Stomach smooth muscle (tissue), 2 donors: ENCODE results near the gene FAM53B.
"Not testable (repeated sequence)": the region's sequence is repeated elsewhere in the genome, so short reads cannot be mapped to it uniquely, and the experiment has no call there.

Source experiments
- H3K27ac ChIP-seq: one replicate; pipeline ENCODE4 v1.7.0; 2013; ENCODE audit warnings: mild to moderate bottlenecking, low read length, inconsistent platforms
- H3K27me3 ChIP-seq, 2 donors: one replicate each; pipeline ENCODE4 v1.7.0; 2013; ENCODE audit warnings: low read length in 2 of 2; ENCODE audit not compliant: insufficient read depth in 2 of 2, control insufficient read depth in 1 of 2
- H3K36me3 ChIP-seq, 2 donors: one replicate each; pipeline ENCODE4 v1.7.0; 2013; ENCODE audit warnings: low read length in 2 of 2; ENCODE audit not compliant: control insufficient read depth in 2 of 2, insufficient read depth in 2 of 2
- H3K4me1 ChIP-seq: one replicate; pipeline ENCODE4 v1.7.0; 2013; ENCODE audit warnings: low read length; ENCODE audit not compliant: control insufficient read depth, insufficient read depth
- H3K4me3 ChIP-seq, 2 donors: one replicate each; pipeline ENCODE4 v1.7.0; 2013; ENCODE audit warnings: low read length in 2 of 2
- H3K9ac ChIP-seq, 2 donors: one replicate each; pipeline ENCODE4 v1.7.0; 2013; ENCODE audit warnings: low read length in 2 of 2, mild to moderate bottlenecking in 1 of 2
- H3K9me3 ChIP-seq, 2 donors: one replicate each; pipeline ENCODE4 v1.7.0; 2013; ENCODE audit warnings: low read length in 2 of 2; ENCODE audit not compliant: control insufficient read depth in 2 of 2
- donor health status: healthy.
- donor health status: Pancreatic carcinoma.

The FAM53B gene

GRCh38 chr10:124612611-124613498, 131.3 kb downstream of the FAM53B start:
- H3K27ac ChIP-seq: peak overlapping the region; percentile 11
- H3K9me3 ChIP-seq: no peaks in the 10 kb centered on the region
- H3K9ac ChIP-seq: no peak overlapping the region
- H3K27me3 ChIP-seq: no peaks in the 10 kb centered on the region
- H3K36me3 ChIP-seq: peaks cover 0 to 3% of the 10 kb centered on the region in 2 donors
- H3K4me1 ChIP-seq: peaks cover 13% of the 10 kb centered on the region
- H3K4me3 ChIP-seq: no peak overlapping the region

GRCh38 chr10:124611738-124612137, 132.4 kb downstream of the FAM53B start:
- no peak overlapping the region for H3K9ac ChIP-seq
- no peaks in the 10 kb centered on the region for H3K9me3 ChIP-seq
- no peak overlapping the region for H3K27ac ChIP-seq
- no peaks in the 10 kb centered on the region for H3K27me3 ChIP-seq
- no peak overlapping the region for H3K4me3 ChIP-seq
- peaks cover 13% of the 10 kb centered on the region for H3K4me1 ChIP-seq
- H3K36me3 ChIP-seq: no peaks in the 10 kb centered on the region

GRCh38 chr10:124610851-124611250, 133.3 kb downstream of the FAM53B start:
- H3K4me3 ChIP-seq, H3K36me3 ChIP-seq, H3K9ac ChIP-seq, H3K27ac ChIP-seq, H3K27me3 ChIP-seq, H3K9me3 ChIP-seq: not testable (repeated sequence)
- peaks cover 13% of the 10 kb centered on the region for H3K4me1 ChIP-seq

GRCh38 chr10:124610186-124610585, 134.0 kb downstream of the FAM53B start:
- H3K9me3 ChIP-seq, H3K27ac ChIP-seq, H3K4me3 ChIP-seq, H3K27me3 ChIP-seq, H3K36me3 ChIP-seq, H3K9ac ChIP-seq: not testable (repeated sequence)
- H3K4me1 ChIP-seq: peaks cover 13% of the 10 kb centered on the region

- Histone ChIP-seq H3K27me3 (no peaks in the 10 kb centered on the region), H3K27ac (no peak overlapping the region), H3K9me3 (no peaks in the 10 kb centered on the region), H3K36me3 (no peaks in the 10 kb centered on the region), H3K4me3 (no peak overlapping the region), H3K9ac (no peak overlapping the region), H3K4me1 (peaks cover 13% of the 10 kb centered on the region)
Observed at GRCh38 chr10:124609698-124610097, 134.5 kb downstream of the FAM53B start.

GRCh38 chr10:124608093-124608721, 136.0 kb downstream of the FAM53B start:
- no peak overlapping the region for H3K4me3 ChIP-seq
- H3K9ac ChIP-seq: no peak overlapping the region
- peaks cover 4% of the 10 kb centered on the region for H3K4me1 ChIP-seq
- no peaks in the 10 kb centered on the region for H3K36me3 ChIP-seq
- no peak overlapping the region for H3K27ac ChIP-seq
- H3K9me3 ChIP-seq: no peaks in the 10 kb centered on the region
- H3K27me3 ChIP-seq: no peaks in the 10 kb centered on the region

- Histone ChIP-seq H3K9me3 (no peaks in the 10 kb centered on the region), H3K36me3 (no peaks in the 10 kb centered on the region), H3K4me1 (peaks cover 2% of the 10 kb centered on the region), H3K27ac (no peak overlapping the region), H3K9ac (no peak overlapping the region), H3K4me3 (no peak overlapping the region), H3K27me3 (no peaks in the 10 kb centered on the region)
Observed at GRCh38 chr10:124607693-124608092, 136.5 kb downstream of the FAM53B start.

- Histone ChIP-seq H3K4me1 (no peaks in the 10 kb centered on the region), H3K9me3 (no peaks in the 10 kb centered on the region), H3K36me3 (no peaks in the 10 kb centered on the region), H3K27me3 (no peaks in the 10 kb centered on the region), H3K9ac (no peak overlapping the region), H3K27ac (no peak overlapping the region), H3K4me3 (no peak overlapping the region)
Observed at GRCh38 chr10:124606822-124607221, 137.4 kb downstream of the FAM53B start.

GRCh38 chr10:124605856-124606812, 138.0 kb downstream of the FAM53B start:
- Histone ChIP-seq H3K36me3 (no peaks in the 10 kb centered on the region), H3K4me3 (no peak overlapping the region), H3K9me3 (no peaks in the 10 kb centered on the region), H3K4me1 (no peaks in the 10 kb centered on the region), H3K27ac (no peak overlapping the region), H3K9ac (no peak overlapping the region), H3K27me3 (no peaks in the 10 kb centered on the region)

- H3K27ac ChIP-seq: no peak overlapping the region
- no peaks in the 10 kb centered on the region for H3K4me1 ChIP-seq
- H3K9ac ChIP-seq: no peak overlapping the region
- H3K9me3 ChIP-seq: no peaks in the 10 kb centered on the region
- no peaks in the 10 kb centered on the region for H3K27me3 ChIP-seq
- no peaks in the 10 kb centered on the region for H3K36me3 ChIP-seq
- no peak overlapping the region for H3K4me3 ChIP-seq
Observed at GRCh38 chr10:124605481-124605855, 138.7 kb downstream of the FAM53B start.
